Measurements from ENCODE around the gene RAD52.

The RAD52 gene

DNA sequence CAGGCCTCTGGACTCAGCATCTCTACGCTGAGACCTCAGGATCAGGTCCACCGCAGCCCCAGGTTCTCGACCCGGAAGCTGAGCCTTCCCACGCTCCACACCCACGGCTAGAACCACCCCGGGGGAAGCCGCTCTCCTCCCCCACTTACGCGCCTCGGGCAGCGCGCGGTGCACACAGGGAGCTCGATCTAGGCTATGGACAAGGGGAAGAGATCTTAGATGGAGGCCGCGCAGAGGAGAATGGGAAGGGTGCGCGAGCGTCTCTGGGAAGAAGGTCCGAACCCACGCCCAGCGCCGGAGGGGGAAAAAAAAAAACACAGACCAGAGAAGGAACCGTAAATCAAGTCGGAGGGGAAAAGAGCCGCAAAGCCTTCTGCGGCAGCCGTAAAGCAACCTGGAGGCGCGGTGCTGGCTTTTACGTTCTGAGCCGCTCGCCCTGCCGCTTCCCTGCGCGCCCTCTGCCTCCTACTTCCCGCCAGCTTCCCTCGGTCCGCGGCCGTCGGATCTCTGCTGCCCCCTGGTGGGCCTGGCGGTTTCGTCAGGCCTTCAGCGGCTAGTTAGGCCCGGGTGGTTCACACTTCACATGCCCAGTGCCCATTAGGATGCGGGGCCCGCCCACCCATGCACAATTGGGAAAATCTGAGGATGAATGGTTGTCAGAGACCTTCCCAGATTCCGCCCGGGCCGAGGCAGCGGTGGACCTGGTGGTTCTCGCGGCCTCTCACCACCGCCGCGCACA, at the start of gene RAD52:
RAD52 (minus strand) TSS at position 242 of the 739 bp plus-strand sequence. CDS start 16,636 bp downstream, outside the sequence.
- DNase-seq: peak; percentile 96

DNA sequence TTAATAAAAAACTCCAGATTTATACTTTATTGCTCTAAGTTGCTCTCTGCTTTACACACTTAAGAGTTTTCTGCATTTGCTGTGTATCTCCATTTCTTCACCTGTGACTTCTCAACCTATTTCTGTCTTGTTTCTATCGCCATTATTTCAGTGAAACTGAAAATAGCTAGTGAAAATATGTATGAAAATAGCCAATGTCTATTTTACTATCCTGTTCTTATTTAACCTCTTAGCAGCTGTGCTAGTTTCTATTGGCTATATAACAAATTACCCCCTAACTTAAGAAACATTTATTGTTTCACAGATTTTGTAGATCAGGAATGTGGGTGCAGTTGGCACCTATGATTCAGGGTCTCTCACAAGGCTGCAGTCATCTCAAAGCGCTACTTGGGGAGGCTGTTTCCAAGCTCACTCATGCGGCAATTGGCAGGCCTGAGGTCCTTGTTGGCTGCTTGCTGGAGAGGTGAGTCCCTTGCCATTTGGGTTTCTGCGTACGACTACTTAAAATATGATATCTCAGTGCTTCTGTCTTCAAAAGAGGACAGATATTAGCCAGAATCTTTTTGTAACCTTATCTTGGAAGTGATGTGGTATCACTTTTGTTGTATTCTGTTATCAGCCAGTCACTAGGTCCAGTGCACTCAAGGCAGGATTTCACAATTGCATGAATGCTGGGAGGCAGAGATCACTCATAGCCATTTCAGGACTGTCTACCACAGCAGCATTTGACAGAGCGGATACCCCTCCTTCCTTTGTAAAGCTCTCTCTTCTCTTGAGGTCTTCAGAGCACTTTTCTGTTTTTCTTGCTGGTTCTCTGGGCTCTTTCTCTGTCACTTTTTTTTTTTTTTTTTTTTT, 48.8 kb upstream of the RAD52 start:
- no peak for DNase-seq

- no peak for DNase-seq
These were observed 48.0 kb upstream of the RAD52 start for GRCh38 chr12:997505-997904.

GRCh38 chr12:996881-997280, 47.4 kb upstream of the RAD52 start:
- no peak for DNase-seq

DNA sequence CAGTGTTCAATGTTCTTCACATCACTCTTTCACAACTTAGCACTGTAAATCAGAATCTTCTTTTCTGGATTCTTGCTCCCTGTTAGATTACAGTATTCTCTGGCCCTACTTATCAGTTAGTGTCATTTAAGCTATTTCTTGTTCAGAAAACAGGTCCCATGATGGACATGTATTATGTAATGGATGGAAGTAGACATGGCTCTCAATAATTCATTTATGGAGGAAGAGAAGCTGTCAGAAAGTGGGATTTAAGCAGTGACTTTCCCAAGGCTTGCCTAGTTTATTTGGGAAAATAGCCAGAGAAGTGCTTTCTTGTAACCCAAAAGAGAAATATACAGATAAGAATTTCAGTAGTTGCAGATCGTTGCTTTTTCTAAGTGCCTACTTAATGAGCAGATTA, 43.2 kb upstream of the RAD52 start:
- DNase-seq: no peak

DNA sequence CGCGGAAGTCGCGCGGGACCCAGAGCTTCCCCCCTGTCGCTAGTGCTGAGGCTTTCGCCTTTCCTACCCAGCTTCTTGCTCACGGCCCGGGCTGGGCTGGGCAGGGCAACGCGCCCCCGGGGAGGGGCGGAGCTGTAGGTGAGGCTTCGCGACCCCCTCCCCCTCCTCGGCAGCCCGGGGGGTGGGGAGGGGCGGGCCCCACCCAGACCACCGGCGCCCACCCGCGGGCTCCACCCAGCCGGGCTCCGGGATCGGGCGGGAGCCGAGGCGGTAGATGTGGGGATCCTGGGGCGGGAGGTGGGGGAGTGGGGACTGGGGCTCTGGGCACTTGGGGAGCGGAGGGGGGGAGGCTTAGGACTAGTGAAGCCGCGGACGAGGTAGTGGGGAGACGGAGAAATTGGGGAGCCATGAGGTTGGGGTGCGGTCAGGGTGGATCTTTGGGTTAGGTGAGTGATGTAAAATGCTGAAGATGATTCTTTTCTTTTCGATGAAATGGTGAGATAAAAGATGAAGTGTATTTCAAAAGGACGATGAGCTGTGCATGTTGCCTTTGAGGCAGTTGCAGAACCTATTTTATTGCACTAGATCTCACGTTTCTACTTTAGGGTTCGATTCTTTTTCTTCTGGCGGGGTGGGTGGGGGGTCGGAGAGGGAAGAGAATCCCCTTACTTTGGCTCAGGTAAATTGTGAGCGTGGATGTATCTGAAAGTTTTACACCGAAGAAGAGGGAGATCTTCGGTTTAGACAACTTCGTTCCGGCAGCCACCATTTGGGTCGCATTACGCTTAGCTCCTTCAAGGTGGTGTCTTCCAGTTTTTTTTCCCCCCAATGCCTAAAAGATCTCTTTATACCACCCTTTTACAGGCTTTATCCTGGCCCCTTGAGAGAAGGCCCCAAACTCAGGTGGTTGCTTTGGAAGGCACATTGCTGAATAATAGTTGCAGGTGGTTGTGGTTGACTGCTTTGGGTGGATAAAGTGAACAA, 42.1 kb upstream of the RAD52 start:
- DNase-seq: no peak

DNA sequence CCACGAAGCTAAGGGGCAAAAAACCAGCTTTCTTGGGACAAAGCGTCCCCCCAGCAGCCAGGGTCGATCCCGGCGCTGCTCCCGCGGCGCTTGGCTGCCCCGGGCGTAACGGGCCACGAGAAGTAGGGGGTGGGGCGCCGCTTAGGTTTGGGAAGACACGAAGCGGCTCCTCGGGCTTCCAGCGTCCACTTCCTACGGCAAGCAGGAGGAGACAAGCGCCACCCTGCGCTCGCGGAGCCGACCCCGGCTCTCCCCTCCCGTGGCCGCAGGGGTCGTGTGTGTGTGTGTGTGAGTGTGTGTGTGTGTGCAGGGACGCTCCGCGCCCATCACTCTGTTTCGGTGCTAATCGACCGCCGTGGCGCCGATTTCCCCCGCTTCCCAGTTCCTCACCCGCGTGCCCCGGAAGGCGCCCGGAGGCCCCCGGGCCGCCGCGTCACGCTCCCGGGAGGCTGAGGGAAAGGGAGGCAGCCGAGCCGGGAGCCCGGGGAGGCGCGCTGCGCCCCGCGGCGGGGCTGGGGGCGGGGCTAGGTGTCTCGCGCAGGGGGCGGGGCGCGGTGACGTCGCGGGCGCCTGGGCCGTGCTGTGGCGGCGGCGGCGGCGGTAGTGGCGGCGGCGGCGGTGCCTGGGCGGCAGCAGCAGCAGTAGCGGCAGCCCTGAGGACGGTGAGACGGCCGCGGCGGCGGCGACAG, 41.3 kb upstream of the RAD52 start, which contains the start of gene ERC1:
ERC1 (plus strand) TSS at position 563 of the 689 bp plus-strand sequence. CDS start 36,681 bp downstream, outside the sequence.
- no peak for DNase-seq

GRCh38 chr12:989751-990660, 40.5 kb upstream of the RAD52 start:
- DNase-seq: no peak

- no peak for DNase-seq
These were observed 39.6 kb upstream of the RAD52 start for GRCh38 chr12:989051-989450.

GRCh38 chr12:988646-989045, 39.2 kb upstream of the RAD52 start:
- DNase-seq: no peak

- DNase-seq: no peak
These were observed 32.5 kb upstream of the RAD52 start for GRCh38 chr12:981961-982360.

GRCh38 chr12:981176-981828, 31.8 kb upstream of the RAD52 start:
- DNase-seq: no peak

DNA sequence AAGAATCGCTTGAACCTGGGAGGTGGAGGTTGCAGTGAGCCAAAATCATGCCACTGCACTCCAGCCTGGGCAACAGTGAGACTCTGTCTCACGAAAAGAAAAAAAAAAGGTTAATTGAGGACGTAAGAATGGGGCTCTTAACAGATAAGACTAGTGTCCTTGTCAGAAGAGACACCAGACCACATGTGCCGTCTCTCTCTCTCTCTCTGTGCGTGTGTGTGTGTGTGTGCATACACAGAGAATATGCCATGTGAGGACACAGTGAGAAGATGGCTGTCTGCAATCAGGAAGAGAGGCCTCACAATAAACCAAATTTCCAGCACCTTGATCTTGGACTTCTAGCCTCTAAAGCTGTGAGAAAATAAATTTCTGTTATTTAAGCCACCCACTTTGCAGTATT, 29.9 kb upstream of the RAD52 start:
- DNase-seq: no peak

GRCh38 chr12:977156-977555, 27.7 kb upstream of the RAD52 start:
- DNase-seq: no peak

- DNase-seq: no peak
These were observed 27.1 kb upstream of the RAD52 start for GRCh38 chr12:976644-977043.

- no peak for DNase-seq
These were observed 24.9 kb upstream of the RAD52 start for GRCh38 chr12:974271-974862.

DNA sequence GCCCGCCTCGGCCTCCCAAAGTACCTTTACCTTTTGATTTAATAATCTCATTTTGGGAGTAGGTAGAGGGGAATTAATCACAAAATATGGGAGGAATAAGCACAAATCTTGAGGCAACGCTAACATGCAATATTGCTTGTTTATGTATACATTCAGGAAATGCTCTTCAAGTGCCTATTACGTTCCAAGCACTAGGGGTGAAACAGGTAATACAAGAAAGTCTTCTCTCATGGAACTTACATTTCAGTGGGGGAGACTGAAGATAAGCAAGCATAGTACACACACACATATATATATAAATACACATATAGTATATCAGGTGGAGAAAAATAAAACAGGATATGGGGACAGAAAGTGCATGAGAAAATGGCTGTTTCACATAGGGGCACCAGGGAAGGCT, 22.5 kb upstream of the RAD52 start:
- DNase-seq: no peak

DNA sequence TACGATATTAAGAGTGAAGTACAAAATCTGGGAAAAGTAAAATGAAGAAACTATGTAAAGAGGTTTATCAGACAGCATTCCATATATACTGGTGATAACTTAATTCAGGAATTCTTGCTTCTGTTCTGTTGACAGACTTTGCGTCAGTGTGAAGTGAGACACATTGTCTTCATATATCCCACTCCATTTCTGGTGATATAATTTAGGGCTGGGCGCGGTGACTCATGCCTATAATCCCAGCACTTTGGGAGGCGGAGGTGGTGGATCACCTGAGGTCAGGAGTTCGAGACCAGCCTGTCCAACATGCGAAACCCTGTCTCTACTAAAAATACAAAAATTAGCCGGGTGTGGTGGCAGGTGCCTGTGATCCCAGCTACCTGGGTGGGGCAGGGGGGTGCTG, 20.3 kb upstream of the RAD52 start:
- DNase-seq: no peak

GRCh38 chr12:968545-968944, 19.1 kb upstream of the RAD52 start:
- DNase-seq: no peak

DNA sequence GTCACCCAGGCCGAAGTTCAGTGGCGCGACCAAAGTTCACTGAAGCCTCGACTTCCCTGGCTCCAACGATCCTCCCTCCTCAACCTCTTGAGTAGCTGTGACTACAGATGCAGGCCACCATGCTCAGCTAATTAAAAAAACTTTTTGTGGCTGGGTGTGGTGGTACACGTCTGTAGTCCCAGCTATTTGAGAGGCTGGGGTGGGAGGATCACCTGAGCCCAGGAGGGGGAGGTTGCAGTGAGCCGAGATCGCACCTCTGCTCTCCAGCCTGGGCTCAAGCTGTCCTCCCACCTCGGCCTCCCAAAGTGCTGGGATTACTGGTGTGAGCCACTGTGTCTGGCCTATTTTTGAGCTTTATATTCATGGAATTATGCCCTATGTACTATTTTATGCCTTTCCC, 18.1 kb upstream of the RAD52 start:
- no peak for DNase-seq

Data from NCI-H2081 treated with DMSO at 0.1 percent for 48 hours (cell line).